Body of pancreas (tissue), 4 donors: Measurements from ENCODE around the gene ABI2.

Experiments
- CTCF ChIP-seq, 7 experiments: fragments of 450-650 bp in 4 of 7; fragments of 200-600 bp in 3 of 7; sonication (generic) in 3 of 7; IDR thresholded peaks; one replicate each; pipeline ENCODE4 v1.5.1; 2016 to 2019; ENCODE audit warnings: antibody characterized with exemption in 7 of 7
- POLR2A ChIP-seq, 3 donors: fragments of 450-650 bp; IDR thresholded peaks; one replicate each; pipeline ENCODE4 v1.6.1; 2016; ENCODE audit warnings: antibody characterized with exemption in 3 of 3, mild to moderate bottlenecking in 2 of 3

GRCh38 chr2:203469546-203469945 is 141.4 kb downstream of the ABI2 start:
- TF ChIP-seq POLR2A (IDR thresholded peaks at IDR 0.05) = no peak
- no peak for TF ChIP-seq CTCF (IDR thresholded peaks at IDR 0.05)
